ENCODE results near the gene DGKQ. TPM values are rescaled to one million over a fixed set of nuclear protein-coding genes. Genes with fewer than 3 reads are reported as not detected.

DGKQ gene
- total and polyA plus RNA-seq, 2 experiments from 2014 or later: 15.1 to 17.1 TPM

DNA sequence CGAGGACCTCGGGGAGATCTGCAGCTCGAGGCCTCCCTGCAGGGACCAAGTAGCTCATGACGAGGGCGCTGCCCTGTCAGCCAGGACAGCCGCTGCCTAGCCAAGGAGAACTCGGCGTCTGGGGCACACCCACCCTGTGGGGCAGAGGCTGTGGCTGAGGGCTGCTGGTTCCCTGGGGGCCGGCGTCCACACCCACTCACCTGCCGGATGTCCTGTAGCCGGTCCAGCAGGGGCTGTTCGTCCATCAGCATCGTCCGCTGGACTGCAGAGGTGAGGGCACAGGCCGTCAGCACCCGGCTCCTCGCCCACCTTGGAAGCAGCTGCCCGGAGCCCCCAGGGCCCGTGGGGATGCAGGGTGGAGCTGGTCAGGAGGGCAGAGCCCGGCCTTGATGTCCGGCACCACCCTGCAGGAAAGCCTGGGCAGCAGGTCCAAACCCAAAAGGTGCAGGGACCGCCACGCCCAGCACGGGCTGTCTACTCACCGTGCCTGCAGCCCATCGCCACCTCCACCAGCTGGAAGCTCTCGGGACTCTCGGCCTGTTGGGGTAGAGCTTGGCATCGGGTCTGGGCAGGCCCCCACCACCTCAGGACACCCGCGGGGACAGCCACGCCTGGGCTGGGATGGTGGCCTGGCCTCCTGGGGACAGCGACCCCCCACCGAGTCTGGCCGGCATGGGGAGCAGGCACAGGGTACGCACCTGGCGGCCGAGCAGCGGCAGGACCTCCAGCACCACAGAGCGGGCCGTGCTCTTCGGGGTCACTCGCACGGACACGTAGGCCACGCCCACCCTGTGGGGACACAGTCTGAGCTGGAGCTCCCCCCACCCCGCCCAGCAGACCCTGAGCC, 6.9 kb downstream of the DGKQ start:
- TF ChIP-seq, protein P1, sequence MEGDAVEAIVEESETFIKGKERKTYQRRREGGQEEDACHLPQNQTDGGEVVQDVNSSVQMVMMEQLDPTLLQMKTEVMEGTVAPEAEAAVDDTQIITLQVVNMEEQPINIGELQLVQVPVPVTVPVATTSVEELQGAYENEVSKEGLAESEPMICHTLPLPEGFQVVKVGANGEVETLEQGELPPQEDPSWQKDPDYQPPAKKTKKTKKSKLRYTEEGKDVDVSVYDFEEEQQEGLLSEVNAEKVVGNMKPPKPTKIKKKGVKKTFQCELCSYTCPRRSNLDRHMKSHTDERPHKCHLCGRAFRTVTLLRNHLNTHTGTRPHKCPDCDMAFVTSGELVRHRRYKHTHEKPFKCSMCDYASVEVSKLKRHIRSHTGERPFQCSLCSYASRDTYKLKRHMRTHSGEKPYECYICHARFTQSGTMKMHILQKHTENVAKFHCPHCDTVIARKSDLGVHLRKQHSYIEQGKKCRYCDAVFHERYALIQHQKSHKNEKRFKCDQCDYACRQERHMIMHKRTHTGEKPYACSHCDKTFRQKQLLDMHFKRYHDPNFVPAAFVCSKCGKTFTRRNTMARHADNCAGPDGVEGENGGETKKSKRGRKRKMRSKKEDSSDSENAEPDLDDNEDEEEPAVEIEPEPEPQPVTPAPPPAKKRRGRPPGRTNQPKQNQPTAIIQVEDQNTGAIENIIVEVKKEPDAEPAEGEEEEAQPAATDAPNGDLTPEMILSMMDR (IDR thresholded peaks at IDR 0.05; ENCODE audit: low read depth, low read length): no peak
- Histone ChIP-seq H3K27ac (no peak overlapping the region), H3K4me1 (ENCODE audit: low read depth) (no peaks in the 10 kb centered on the region)

GRCh38 chr4:965766-966134, 7.6 kb downstream of the DGKQ start:
- Histone ChIP-seq H3K9me3 (ENCODE audit: low read depth) (no peaks in the 10 kb centered on the region), H3K4me3 (no peak overlapping the region), H3K27me3 (peaks cover 32% of the 10 kb centered on the region), H3K36me3 (no peaks in the 10 kb centered on the region), H3K27ac (no peak overlapping the region), H3K4me1 (ENCODE audit: low read depth) (no peaks in the 10 kb centered on the region)
- TF ChIP-seq, protein P1 (IDR thresholded peaks at IDR 0.05; ENCODE audit: low read depth, low read length): no peak
- no peak for DNase-seq (ENCODE audit: low read depth in 1 of 2, low spot score in 1 of 2)

More for the DNA sequence above, 6.9 kb downstream of the DGKQ start:
- H3K36me3 ChIP-seq: no peaks in the 10 kb centered on the region
- no peak overlapping the region for H3K4me3 ChIP-seq
- H3K27me3 ChIP-seq: peaks cover 39% of the 10 kb centered on the region
- no peak for DNase-seq (ENCODE audit: low read depth in 1 of 2, low spot score in 1 of 2)
- H3K9me3 ChIP-seq (ENCODE audit: low read depth): no peaks in the 10 kb centered on the region

GRCh38 chr4:965048-965765, 8.2 kb downstream of the DGKQ start:
- no peak overlapping the region for H3K27ac ChIP-seq
- DNase-seq (ENCODE audit: low read depth in 1 of 2, low spot score in 1 of 2): no peak
- peaks cover 29% of the 10 kb centered on the region for H3K27me3 ChIP-seq
- no peaks in the 10 kb centered on the region for H3K36me3 ChIP-seq
- H3K4me1 ChIP-seq (ENCODE audit: low read depth): no peaks in the 10 kb centered on the region
- TF ChIP-seq, protein P1 (IDR thresholded peaks at IDR 0.05; ENCODE audit: low read depth, low read length): no peak
- no peaks in the 10 kb centered on the region for H3K9me3 ChIP-seq (ENCODE audit: low read depth)
- no peak overlapping the region for H3K4me3 ChIP-seq

- Histone ChIP-seq H3K27ac (no peak overlapping the region), H3K4me3 (no peak overlapping the region), H3K4me1 (ENCODE audit: low read depth) (no peaks in the 10 kb centered on the region), H3K27me3 (peaks cover 29% of the 10 kb centered on the region), H3K9me3 (ENCODE audit: low read depth) (no peaks in the 10 kb centered on the region), H3K36me3 (no peaks in the 10 kb centered on the region)
- TF ChIP-seq, protein P1 (IDR thresholded peaks at IDR 0.05; ENCODE audit: low read depth, low read length): no peak
- DNase-seq (ENCODE audit: low read depth in 1 of 2, low spot score in 1 of 2): no peak
Observed at GRCh38 chr4:964346-965025, 8.9 kb downstream of the DGKQ start.

- no peaks in the 10 kb centered on the region for H3K4me1 ChIP-seq (ENCODE audit: low read depth)
- no peaks in the 10 kb centered on the region for H3K9me3 ChIP-seq (ENCODE audit: low read depth)
- H3K27me3 ChIP-seq: peaks cover 22% of the 10 kb centered on the region
- no peak for DNase-seq (ENCODE audit: low read depth in 1 of 2, low spot score in 1 of 2)
- H3K4me3 ChIP-seq: no peak overlapping the region
- TF ChIP-seq, protein P1 (IDR thresholded peaks at IDR 0.05; ENCODE audit: low read depth, low read length): no peak
- no peak overlapping the region for H3K27ac ChIP-seq
- no peaks in the 10 kb centered on the region for H3K36me3 ChIP-seq
Observed at GRCh38 chr4:963276-964225, 9.8 kb downstream of the DGKQ start.

All from cardiac muscle cell (in vitro differentiated cells and primary cell).